GM18951 (cell line): ENCODE results near the gene TMIE.

Experiments used
- POLR2A ChIP-seq: IDR thresholded peaks from 4 replicates; pipeline ENCODE4 v1.6.1; 2011; ENCODE audit warnings: mild to moderate bottlenecking; ENCODE audit not compliant: insufficient read length, insufficient read depth; ENCODE audit errors: extremely low read depth
- in situ Hi-C: fragments of 300-500 bp; cut with MboI; formaldehyde crosslinking; loops from one replicate; pipeline ENCODE4 v1.12.0; 2022; ENCODE audit warnings: low sequenced_read_pairs, mixed read lengths, inconsistent platforms; ENCODE audit not compliant: unreplicated experiment

The TMIE gene

DNA sequence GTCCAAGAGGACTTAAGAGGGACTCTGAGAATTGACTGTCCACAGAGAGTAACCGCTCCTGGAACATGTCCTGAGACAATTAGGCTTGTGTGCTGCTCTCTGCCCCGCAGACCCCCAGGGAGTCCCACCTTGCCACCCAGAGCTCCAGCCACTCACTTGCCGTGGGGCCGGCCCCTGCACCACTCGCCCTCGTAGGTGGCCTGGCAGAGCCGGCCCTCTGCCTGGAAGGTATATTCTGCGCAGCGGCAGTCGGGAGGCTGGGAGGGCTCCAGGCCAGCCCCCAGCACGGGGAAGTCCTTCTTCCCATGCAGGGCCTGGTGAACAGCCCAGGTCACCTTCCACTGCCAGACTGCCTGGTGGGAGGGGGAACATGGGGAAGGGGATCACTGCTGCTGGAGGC is 18.2 kb upstream of the TMIE start:
- in situ Hi-C loops: no loop called here
- TF ChIP-seq POLR2A: no peak

DNA sequence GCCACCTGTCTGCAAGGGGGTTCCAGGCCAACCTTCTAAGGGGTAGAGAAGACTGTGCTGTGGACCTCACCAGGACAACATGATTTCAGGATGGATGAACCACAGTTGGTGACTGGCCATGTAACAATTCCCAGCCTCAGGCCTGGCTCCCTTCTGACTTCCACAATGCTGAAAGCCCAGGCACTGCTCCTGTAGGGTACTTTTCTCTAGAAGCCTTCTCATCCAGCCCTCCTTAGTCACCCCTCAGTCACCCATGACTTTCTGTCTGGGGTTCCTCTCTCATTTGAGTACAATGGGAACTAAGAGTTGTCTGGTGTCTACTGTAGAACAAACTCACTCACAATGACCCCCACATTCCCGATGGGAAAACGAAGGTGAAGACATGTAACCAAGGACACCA is 16.3 kb upstream of the TMIE start:
- in situ Hi-C loops: no loop called here
- no peak for TF ChIP-seq POLR2A

DNA sequence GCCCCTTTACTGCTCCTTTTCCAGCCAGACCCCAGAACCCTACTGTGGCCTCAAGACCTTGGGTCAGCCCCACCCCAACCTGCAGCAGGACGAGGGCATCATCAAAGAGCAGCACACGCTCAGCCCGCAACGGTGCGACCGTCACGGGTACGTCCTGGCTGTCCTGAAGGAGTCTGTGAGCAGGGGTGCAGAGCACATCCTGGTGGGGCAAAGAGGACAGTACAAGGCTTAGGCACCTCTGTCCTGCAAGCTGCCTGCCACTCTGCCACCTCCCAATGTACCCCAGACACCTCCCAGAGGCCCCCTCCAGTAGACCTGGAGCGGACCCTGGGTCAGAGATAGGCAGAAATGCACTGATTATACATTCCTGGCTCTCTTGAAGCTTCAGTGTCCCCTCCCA is 15.7 kb upstream of the TMIE start:
- in situ Hi-C loops: no loop called here
- TF ChIP-seq POLR2A: no peak

DNA sequence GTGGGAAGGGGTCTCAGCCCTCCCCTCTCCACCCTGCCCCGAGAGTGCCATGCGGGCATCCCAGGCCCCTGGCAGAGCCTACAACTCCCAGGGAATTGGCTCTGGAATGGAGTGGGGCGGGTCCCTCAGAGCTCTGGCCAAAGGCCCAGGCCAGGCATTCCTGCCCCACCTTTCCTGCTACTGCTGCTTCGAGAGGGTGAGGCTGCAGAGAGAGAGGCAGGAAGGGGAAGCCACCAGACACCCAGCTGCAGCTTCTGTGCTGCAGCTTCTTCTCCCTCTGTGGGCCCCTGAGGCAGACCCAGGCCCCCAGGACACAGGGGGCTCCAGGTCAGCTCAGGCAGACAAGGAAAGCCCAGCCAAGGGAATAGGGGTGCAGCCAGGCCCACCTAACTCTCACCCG is 10.4 kb upstream of the TMIE start:
- in situ Hi-C loops: no loop called here

DNA sequence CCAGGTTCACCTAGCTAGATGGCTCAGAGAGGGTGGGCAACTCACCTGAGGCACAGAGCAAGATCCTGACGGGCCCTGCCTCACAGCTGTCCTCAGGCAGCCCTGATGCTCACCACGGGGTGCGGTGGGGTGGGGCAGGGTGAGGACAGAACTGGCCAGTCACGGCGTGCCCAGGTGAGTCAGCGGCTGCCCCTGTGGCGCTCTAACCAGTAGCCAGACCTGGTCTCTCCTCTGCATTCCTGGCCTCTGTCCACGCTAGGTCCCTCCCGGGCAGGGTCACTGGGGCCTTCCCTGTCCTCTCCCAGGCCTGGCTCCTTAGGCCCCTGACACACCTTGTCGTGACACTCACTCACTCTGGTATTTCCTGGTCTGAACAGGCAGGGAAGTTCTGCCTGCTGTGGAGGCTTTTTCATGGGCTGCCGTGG is 8.6 kb upstream of the TMIE start:
- no peak for TF ChIP-seq POLR2A
- in situ Hi-C loops: no loop called here

More for the DNA sequence above, 10.4 kb upstream of the TMIE start:
- TF ChIP-seq POLR2A: no peak

DNA sequence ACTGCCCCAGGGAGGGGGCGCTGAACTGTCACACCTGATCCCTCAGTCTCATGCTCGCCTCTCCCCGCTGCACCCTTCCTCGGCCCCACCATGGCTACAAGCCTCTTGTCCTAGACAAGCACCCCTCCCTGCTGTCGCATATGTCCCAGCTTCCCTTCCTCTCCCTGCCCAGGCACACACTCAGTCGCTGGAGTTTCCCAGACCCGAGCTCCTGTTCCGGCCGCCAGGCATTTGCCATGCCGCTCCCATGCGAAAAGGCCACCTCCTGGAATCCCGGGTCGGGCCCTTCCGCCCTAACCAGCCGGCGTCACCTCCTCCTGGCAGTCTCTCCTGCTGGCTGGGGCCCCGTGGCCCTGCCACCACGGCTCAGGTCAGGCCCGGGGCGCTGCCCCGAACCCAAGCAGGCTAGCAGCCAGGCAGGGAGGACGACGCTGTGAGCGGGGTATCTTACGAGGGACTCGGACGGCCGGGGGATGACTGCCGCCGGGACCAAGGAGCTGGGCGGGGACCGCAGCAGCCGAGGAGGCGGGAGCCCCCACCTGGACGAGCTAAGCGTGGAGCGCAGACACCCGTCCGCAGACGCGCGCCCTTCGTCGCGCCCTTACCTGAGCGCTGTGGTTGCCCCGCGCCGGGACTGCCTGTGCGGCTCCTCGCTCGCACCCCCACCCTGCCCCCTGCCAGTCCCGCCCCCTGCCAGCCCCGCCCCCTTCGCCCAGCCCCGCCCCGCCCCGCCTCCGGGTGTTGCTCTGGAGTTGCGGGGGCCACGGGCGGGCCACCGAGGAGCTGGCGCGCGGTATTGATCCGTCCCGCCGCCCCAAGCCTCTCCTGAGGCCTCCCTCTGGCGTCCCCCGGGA is 7.9 kb upstream of the TMIE start, which contains the start of gene ALS2CL:
TSS of gene ALS2CL (minus strand) at position 642 of the 854 bp plus-strand sequence. CDS start 4,239 bp downstream, outside the sequence.
- in situ Hi-C loops: no loop called here
- TF ChIP-seq POLR2A: no peak

DNA sequence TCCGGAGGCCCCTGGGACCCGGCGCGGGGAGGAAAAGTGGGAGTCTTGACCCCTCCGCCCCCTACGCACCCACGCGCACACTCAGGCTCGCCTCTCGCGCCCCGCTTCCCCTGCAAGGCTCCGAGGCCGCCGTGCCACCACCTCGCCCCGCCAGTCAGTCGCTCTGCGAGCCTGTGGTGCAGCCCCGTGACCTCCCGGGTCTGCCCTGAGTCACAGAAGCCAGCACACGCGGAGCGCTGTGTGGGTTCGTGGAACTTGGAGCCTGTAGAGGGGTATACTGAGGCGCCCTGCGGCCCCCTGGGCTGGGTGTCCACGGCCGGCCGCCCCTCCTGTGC is 7.3 kb upstream of the TMIE start:
- in situ Hi-C loops: no loop called here
- no peak for TF ChIP-seq POLR2A

DNA sequence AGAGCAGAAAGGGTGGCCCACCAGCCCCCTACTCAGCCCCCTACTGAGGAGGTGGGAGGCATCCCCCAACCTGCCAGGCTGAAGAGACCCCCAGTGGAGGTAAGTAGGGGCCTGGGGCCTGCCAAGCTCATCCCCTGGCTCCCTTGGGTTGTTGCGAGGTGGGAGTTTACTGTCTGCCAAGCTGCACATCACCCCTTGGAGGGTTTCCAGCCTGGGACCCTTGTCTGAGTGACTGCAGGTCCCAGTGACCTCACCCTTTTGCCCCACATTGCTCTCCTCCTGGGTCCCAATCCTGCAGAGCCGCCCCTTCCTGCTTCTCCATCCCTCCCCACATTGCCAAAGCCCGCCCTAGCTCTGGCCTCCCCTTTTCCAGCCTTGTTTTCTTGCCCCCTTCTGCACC is 6.7 kb upstream of the TMIE start:
- no peak for TF ChIP-seq POLR2A
- in situ Hi-C loops: no loop called here

DNA sequence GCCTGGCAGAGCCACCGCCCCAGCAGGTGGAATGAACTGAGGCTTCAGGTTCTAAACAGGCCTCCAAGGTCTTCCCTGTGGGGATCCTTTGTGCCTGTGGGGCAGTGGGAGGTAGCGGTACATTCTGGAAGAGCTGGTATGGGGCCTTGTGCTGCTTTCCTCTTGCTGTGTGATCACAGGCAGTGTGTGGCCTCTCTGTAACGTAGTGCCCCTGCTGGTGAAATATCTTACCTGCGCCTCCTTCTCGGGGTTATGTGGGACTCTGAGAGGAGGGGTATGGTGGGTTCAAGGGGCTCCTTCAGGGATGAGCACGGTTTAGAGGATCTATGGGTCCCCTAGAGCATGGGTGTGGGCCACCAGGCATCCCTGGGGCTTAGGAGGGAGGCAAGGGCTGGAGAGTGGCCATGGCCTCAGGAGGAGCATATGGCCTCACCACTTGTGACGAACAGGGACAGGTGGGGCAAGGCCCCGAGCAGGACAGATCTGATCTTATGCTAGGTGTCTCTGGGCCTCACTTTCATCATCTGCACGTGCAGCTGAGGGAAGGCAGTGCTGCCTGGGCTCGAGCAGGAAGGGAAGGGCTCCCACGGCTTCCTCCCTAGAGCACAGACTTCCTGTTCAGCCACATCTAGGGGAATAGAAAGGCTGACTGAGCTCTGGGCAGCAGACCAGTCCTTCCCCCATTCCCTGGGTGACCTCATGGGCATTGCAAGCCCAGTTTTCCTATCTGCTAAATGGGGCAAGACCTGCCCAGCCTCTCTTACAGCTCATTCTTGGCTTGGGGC is 5.8 kb upstream of the TMIE start:
- no peak for TF ChIP-seq POLR2A
- in situ Hi-C loops: no loop called here

DNA sequence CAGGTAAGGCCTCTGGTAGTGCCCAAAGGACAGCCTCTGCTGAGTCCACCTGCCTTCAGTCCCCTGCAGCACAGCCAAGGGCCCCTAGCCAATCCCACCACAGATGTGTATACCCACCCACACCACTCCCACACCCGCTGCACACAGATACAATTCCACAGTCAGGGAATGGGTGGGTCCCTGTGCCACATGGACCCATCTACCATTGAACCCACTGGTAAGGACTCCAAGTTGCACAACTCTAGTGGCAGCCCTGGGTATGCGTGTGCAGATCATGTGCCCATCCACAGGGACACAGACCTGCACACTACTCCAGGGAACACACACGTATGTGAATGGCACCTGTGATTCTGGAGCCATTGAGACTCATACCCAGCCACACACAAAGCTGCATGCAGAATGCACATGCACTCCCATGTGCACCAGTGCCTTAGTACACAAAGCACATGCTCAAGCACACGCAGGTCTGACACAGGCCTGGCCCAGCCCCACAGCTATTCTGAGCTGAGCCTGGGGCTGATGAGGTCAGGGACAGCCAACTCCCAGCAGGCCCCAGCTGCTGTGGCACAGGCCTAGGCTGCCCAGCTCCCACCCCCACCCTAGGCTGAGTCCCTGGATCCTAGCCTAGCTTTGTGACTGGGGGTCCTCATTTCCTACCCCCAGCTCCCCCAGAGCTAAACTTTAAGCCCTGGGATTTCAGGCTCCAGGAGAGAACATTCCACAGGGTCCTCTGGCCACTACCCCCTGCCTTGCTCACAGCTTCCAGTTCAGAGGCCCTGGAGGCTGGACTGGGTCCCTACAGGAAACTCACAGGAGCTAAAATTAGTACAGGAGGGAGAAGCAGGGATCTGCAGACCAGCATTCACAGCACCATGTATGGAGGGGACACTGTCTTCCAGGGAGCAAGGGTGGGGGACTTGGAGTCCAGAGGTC is 5.0 kb upstream of the TMIE start:
- in situ Hi-C loops: no loop called here
- TF ChIP-seq POLR2A: no peak

DNA sequence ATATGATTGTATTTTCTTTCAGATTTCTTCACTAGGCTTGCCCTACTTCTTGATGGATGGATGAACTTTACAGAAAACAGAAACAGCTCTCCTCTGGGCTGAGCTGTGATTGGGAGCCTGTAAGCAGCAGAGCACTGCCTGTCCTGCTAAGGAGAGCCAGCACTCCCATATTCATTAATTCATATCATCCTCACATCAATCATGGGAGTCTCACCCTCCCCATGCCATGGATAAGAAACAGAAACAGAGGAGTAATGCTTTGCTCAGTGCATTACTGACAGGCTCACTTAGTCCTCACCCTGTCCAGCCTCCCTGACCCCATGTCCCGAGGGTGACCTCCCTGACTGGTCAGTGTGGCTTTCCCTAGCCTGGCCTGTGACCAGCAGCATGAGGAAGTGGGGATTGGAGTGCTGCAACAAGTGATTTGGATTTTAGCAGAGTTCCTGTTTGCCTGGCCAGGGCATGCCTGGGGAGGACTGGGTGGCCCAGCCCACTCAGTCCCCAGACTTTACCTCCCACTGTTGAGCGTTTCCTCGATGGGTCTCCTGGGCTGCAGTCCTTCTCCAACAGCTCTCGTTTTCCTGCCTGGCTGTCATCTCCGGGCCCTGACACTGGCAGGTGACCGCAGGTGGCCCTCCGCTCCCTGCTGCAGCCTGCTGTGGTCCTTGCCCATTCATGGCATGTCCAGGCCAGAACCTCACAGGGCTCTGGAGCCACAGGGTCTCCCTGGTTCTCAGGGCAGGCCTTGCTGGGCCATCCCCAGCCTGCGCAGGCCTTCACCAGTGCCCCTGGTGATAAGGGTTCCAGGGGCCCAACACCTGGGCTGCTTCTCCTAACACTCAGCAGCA is 1.3 kb upstream of the TMIE start:
- TF ChIP-seq POLR2A: no peak
- in situ Hi-C loops: loop anchor here (25.0 kb wide), 1 partner anchor 637 kb away; no protein-coding TSS in a partner anchor

DNA sequence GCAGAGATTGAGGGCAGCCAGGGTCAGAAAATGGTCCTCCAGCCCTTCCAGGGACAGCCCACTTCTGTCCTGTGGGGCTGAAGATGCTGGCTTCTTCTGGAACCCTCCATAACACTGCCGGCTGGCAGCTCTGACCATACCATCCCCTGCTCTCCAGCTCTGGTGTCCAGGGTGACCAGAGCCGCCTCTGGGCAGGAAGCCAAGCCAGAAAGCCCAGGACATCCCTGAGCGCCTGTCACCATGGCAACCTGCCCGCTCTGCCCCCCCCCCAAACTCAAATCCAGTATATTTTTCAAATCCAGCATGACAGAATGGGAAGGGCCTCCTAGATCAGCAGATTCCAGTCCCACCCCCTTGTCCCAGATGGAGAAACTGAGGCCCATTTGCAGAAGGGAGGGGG is 420 bp upstream of the TMIE start:
- in situ Hi-C loops: loop anchor here (25.0 kb wide), 1 partner anchor 637 kb away; no protein-coding TSS in a partner anchor
- no peak for TF ChIP-seq POLR2A
